NCI-H1930 (cell line): ENCODE results near the gene HOXA2.

Experiments
- DNase-seq, 2 experiments: peaks; one replicate each; lab custom pipeline; 2025; lab: John Stamatoyannopoulos, UW

HOXA2 gene

GRCh38 chr7:27078616-27079233 is 23.8 kb downstream of the HOXA2 start:
- no peak for DNase-seq

- DNase-seq, result no peak
These were observed 29.4 kb downstream of the HOXA2 start for GRCh38 chr7:27073076-27073475.

GRCh38 chr7:27071622-27072390 is 30.7 kb downstream of the HOXA2 start:
- no peak for DNase-seq

GRCh38 chr7:27068259-27068658 is 34.2 kb downstream of the HOXA2 start:
- DNase-seq, result no peak

- no peak for DNase-seq
These were observed 36.3 kb downstream of the HOXA2 start for GRCh38 chr7:27066148-27066547.

GRCh38 chr7:27065709-27066108 is 36.8 kb downstream of the HOXA2 start:
- no peak for DNase-seq

GRCh38 chr7:27064661-27065060 is 37.8 kb downstream of the HOXA2 start:
- DNase-seq, result no peak

GRCh38 chr7:27064159-27064558 is 38.3 kb downstream of the HOXA2 start:
- DNase-seq, result no peak

GRCh38 chr7:27062946-27063345 is 39.5 kb downstream of the HOXA2 start:
- no peak for DNase-seq

- DNase-seq, result no peak
These were observed 49.3 kb downstream of the HOXA2 start for GRCh38 chr7:27053153-27053552.

- no peak for DNase-seq
These were observed 51.0 kb downstream of the HOXA2 start for GRCh38 chr7:27051451-27051850.
